ENCODE measurements around the gene RPL39L.

The RPL39L gene

GRCh38 chr3:187165144-187165543 lies 25.8 kb upstream of the RPL39L start:
- peak; percentile 62 for DNase-seq (ENCODE audit: low read depth)
- TF ChIP-seq CTCF (conservative IDR thresholded peaks at IDR 0.05; ENCODE audit: control insufficient read depth, insufficient read depth, low read depth, low read length) = peak; percentile 68
- H3K4me3 ChIP-seq (ENCODE audit: control insufficient read depth, low read depth, low read length) = no peak overlapping the region

GRCh38 chr3:187162265-187162953 lies 23.1 kb upstream of the RPL39L start:
- no peak for DNase-seq (ENCODE audit: low read depth)
- TF ChIP-seq CTCF (conservative IDR thresholded peaks at IDR 0.05; ENCODE audit: control insufficient read depth, insufficient read depth, low read depth, low read length) = no peak

GRCh38 chr3:187161556-187161955 lies 22.3 kb upstream of the RPL39L start:
- H3K4me3 ChIP-seq (ENCODE audit: control insufficient read depth, low read depth, low read length) = no peak overlapping the region
- no peak for DNase-seq (ENCODE audit: low read depth)
- peak; percentile 2 for TF ChIP-seq CTCF (conservative IDR thresholded peaks at IDR 0.05; ENCODE audit: control insufficient read depth, insufficient read depth, low read depth, low read length)

More at GRCh38 chr3:187162265-187162953, 23.1 kb upstream of the RPL39L start:
- no peak overlapping the region for H3K4me3 ChIP-seq (ENCODE audit: control insufficient read depth, low read depth, low read length)

- no peak overlapping the region for H3K4me3 ChIP-seq (ENCODE audit: control insufficient read depth, low read depth, low read length)
- TF ChIP-seq CTCF (conservative IDR thresholded peaks at IDR 0.05; ENCODE audit: control insufficient read depth, insufficient read depth, low read depth, low read length) = no peak
- no peak for DNase-seq (ENCODE audit: low read depth)
These were observed 11.3 kb upstream of the RPL39L start for GRCh38 chr3:187150599-187150998.

GRCh38 chr3:187150186-187150585 lies 10.9 kb upstream of the RPL39L start:
- no peak overlapping the region for H3K4me3 ChIP-seq (ENCODE audit: control insufficient read depth, low read depth, low read length)
- no peak for TF ChIP-seq CTCF (conservative IDR thresholded peaks at IDR 0.05; ENCODE audit: control insufficient read depth, insufficient read depth, low read depth, low read length)
- DNase-seq (ENCODE audit: low read depth) = no peak

GRCh38 chr3:187146389-187146788 lies 7.1 kb upstream of the RPL39L start:
- no peak overlapping the region for H3K4me3 ChIP-seq (ENCODE audit: control insufficient read depth, low read depth, low read length)
- no peak for TF ChIP-seq CTCF (conservative IDR thresholded peaks at IDR 0.05; ENCODE audit: control insufficient read depth, insufficient read depth, low read depth, low read length)
- no peak for DNase-seq (ENCODE audit: low read depth)

Data from fibroblast of mammary gland (primary cell).